ENCODE measurements around the gene FNTB.

FNTB gene

DNA sequence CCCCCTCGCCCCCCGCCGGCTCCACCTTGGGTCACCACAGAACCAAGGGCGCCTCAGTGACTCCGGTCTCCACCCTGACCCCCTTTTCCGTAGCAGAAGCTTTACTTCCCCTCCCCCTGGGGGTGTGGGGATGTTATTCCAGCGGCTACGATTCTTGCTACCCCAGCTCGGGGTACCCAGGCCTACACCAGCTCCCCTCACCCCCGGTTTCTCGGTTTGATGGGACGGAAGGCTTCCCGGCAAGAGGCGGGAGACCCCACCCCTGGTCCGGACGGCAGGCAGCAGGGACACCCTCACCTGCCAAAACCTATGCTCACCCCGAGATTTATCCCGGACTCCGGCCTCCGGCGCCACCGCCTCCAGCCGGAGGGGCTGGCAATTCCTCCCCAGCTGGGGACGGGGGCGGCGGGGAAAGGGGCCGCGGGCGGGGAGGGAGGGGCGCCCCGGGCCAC lies 15.2 kb upstream of the FNTB start:
- TF ChIP-seq, protein P1, sequence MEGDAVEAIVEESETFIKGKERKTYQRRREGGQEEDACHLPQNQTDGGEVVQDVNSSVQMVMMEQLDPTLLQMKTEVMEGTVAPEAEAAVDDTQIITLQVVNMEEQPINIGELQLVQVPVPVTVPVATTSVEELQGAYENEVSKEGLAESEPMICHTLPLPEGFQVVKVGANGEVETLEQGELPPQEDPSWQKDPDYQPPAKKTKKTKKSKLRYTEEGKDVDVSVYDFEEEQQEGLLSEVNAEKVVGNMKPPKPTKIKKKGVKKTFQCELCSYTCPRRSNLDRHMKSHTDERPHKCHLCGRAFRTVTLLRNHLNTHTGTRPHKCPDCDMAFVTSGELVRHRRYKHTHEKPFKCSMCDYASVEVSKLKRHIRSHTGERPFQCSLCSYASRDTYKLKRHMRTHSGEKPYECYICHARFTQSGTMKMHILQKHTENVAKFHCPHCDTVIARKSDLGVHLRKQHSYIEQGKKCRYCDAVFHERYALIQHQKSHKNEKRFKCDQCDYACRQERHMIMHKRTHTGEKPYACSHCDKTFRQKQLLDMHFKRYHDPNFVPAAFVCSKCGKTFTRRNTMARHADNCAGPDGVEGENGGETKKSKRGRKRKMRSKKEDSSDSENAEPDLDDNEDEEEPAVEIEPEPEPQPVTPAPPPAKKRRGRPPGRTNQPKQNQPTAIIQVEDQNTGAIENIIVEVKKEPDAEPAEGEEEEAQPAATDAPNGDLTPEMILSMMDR (conservative IDR thresholded peaks at IDR 0.05) = no peak
- H3K27ac ChIP-seq = peak overlapping the region; percentile 62

DNA sequence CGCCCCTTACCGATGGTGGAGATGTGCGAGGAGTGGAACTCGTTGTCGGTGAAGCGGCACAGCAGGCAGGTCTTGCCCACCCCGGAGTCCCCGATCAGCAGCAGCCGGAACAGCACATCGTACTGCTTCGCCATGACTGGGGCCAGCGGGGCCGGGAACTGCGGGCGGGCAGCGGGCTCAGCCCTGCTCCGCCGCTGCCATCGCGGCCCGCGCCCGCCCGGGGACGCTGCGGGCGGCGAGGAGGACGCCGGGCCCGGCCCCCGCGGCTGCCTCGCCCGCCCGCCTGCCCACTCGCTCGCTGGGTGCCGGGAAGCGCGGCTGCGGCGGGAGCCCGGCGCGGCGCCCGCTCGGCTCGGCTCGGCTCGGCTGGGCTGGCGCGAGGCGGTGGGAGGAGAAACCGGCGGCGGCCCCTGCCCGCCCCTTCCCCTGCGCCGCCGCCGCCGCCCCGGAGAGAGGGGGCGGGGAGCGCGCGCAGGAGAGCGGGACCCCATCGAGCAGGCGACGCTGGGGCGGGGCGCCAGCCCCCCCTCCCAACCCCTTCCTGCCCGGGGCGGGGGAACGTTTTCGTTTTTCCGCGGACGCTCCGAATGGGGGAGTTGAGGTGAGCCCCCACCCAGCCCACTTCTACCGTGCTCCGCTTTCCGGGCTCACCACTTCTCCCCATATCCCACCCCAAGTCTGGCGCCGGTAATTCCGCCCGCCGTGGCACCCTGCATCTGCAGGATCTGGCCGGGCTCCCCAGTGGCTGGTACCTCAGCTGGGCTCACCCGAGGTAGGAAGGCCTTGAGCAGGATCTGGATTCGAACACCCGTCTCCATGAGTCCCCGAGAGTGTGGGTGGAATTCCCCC lies 14.5 kb upstream of the FNTB start, which contains the start of gene RAB15:
TSS of gene RAB15 (minus strand) at position 394 of the 849 bp plus-strand sequence. CDS start at position 134, 260 bp downstream.
- H3K27ac ChIP-seq = peak within 1 kb of the TSS; percentile 62
- no peak for TF ChIP-seq ZFX (IDR thresholded peaks at IDR 0.05)
- TF ChIP-seq, protein P1 (conservative IDR thresholded peaks at IDR 0.05) = no peak; the same call in 1 of the 2 replicates

DNA sequence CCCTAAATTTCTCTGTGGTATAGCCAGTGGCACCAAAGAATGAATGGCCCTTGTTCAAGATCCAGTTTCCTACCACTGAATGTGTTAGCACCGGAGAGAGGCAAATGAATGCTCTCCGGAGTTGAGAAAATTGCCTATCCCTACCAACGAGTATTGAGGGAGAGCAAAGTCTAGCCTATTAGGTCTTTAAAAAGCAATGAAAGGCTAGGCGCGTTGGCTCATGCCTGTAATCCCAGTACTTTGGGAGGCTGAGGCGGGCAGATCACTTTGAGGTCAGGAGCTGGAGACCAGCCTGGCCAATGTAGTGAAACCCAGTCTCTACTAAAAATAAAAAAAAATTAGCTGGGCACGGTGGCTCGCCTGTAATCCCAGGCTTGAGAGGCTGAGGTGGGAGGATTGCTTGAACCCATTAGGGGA lies 13.7 kb upstream of the FNTB start:
- TF ChIP-seq ZFX (IDR thresholded peaks at IDR 0.05) = no peak
- TF ChIP-seq, protein P1 (conservative IDR thresholded peaks at IDR 0.05) = no peak
- no peak overlapping the region for H3K27ac ChIP-seq

DNA sequence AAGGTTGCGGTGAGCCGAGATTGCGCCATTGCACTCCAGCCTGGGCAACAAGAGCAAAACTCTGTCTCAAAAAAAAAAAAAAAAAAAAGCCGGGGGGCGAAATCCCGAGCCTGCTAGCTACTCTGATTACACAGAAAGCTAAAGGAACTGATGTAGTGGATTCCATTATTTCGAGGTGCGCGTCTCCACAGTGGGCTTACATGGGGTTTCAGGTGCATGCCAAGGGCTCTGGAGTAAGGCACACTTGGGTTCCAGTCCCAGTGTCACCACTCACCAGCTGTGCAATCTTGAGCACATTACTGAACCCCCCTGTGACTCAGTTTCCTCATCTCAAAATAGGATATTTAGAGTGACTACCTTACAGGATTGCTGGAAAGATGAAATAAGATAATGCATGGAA lies 12.9 kb upstream of the FNTB start:
- no peak overlapping the region for H3K27ac ChIP-seq
- TF ChIP-seq, protein P1 (conservative IDR thresholded peaks at IDR 0.05) = no peak
- TF ChIP-seq ZFX (IDR thresholded peaks at IDR 0.05) = no peak

DNA sequence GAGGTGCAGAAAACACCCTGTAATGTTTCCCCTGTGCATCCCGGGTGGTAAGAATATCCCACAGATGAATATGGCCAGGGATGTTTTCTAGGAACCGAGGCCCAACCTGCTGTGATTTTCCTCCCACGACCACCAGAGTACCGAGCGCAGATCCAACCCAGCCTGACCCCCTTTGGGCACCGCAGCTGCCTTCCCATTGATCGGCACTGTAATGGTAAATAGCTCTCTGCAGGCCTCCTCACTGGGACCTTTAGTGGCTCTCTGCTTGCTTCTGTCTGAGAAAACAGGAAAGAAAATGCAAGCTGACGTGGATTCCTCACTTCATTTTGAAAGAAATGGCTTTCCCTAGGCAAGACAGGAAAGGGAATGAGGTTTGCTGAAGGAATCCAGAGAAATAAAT lies 12.1 kb upstream of the FNTB start:
- H3K27ac ChIP-seq = no peak overlapping the region
- TF ChIP-seq ZFX (IDR thresholded peaks at IDR 0.05) = no peak
- TF ChIP-seq, protein P1 (conservative IDR thresholded peaks at IDR 0.05) = no peak

DNA sequence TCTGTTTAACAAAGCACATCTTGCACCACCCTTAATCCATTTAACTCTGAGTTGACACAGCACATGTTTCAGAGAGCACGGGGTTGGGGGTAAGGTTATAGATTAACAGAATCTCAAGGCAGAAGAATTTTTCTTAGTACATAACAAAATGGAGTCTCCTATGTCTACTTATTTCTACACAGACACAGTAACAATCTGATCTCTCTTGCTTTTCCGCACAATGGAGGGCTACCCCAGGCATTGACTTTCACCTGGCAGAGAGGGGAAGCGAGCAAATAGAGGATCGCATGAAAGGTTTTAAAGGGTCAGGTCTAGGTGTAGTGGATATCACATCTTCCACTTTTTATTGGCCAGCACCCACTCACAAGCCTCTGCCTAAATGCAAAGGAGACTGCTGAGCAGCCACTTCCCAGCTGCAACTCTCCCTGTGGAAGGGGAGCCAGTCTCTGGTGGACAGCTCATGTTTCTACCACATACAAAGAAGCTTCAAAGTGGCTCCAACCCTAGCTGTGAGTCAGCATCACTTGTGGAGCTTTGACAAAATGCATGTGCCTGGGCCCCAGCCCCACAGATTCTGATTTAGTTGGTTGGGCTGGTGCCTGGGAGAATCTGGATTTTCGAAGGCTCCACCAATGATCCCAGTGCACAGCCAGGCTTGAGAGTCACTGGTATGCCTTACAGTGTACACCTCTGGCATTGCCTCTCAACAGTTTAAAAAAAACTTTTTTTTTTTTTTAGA lies 7.2 kb upstream of the FNTB start:
- no peak for TF ChIP-seq ZFX (IDR thresholded peaks at IDR 0.05)
- TF ChIP-seq, protein P1 (conservative IDR thresholded peaks at IDR 0.05) = no peak
- H3K27ac ChIP-seq = no peak overlapping the region
